ENCODE data around the gene TUT4.

GRCh38 chr1:52552236-52552504 is 722 bp downstream of the TUT4 start:
- TF ChIP-seq, protein P1, sequence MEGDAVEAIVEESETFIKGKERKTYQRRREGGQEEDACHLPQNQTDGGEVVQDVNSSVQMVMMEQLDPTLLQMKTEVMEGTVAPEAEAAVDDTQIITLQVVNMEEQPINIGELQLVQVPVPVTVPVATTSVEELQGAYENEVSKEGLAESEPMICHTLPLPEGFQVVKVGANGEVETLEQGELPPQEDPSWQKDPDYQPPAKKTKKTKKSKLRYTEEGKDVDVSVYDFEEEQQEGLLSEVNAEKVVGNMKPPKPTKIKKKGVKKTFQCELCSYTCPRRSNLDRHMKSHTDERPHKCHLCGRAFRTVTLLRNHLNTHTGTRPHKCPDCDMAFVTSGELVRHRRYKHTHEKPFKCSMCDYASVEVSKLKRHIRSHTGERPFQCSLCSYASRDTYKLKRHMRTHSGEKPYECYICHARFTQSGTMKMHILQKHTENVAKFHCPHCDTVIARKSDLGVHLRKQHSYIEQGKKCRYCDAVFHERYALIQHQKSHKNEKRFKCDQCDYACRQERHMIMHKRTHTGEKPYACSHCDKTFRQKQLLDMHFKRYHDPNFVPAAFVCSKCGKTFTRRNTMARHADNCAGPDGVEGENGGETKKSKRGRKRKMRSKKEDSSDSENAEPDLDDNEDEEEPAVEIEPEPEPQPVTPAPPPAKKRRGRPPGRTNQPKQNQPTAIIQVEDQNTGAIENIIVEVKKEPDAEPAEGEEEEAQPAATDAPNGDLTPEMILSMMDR (IDR thresholded peaks at IDR 0.05; ENCODE audit: insufficient read depth, low read length, poor library complexity, severe bottlenecking): no peak
- TF ChIP-seq EZH2phosphoT487 (conservative IDR thresholded peaks at IDR 0.05; ENCODE audit: low read length): no peak

All from SU-DHL-6 (cell line).